ENCODE measurements around the gene CCR4.

DNA sequence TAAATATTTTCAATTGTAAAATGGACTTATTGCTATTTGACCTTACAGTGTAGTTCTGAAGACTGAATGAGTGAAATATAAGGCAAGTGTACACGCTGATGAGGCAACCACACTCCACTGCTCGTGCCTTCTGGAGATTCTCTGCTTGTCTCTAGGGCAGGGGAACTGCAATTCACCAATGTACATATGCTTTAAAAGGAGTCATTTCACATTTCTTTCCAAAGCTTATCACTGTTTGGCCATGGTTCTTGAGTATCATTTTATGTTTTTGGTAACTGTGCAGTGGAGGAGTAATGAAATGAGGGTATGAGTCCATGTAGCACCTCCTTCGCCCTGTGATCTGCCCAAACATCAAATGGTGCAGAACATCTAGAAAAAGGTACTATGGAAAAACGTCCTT is 43.7 kb downstream of the CCR4 start:
- TF ChIP-seq EZH2 (IDR thresholded peaks at IDR 0.05; ENCODE audit: insufficient read depth, poor library complexity, severe bottlenecking) (no peak), EZH2phosphoT487 (IDR thresholded peaks at IDR 0.05; ENCODE audit: insufficient read depth, low read depth) (no peak)

Measured in GM23248 (cell line).